A549 (cell line): ENCODE results near the gene LYST.

Experiments used
- BHLHE40 ChIP-seq: IDR thresholded peaks from 2 replicates; pipeline ENCODE4 v1.6.1; 2012; ENCODE audit warnings: low read depth, low read length, inconsistent platforms
- CEBPB ChIP-seq, 2 experiments: fragments of >200 bp in 1 of 2; sonication (Bioruptor Twin) in 1 of 2; formaldehyde crosslinking in 1 of 2; IDR thresholded peaks; 2 replicates each; pipeline ENCODE4 v1.6.1; 2012 to 2016
- CHD2 ChIP-seq: fragments of 150-350 bp; IDR thresholded peaks from 2 replicates; pipeline ENCODE4 v1.6.1; 2014; ENCODE audit warnings: low read length; ENCODE audit not compliant: partially characterized antibody
- EP300 ChIP-seq, 2 experiments: fragments of >200 bp; sonication (Bioruptor Twin); formaldehyde crosslinking; IDR thresholded peaks; 2 replicates in 1 of 2; 3 replicates in 1 of 2; pipeline ENCODE4 v1.6.1; 2016 to 2017
- HDAC2 ChIP-seq: fragments of 200-600 bp; sonication (generic); IDR thresholded peaks from 2 replicates; pipeline ENCODE4 v1.6.1; 2016
- MAFK ChIP-seq: fragments of 450-650 bp; IDR thresholded peaks from 2 replicates; pipeline ENCODE4 v1.6.1; 2014; ENCODE audit not compliant: partially characterized antibody
- MAZ ChIP-seq: fragments of 150-350 bp; IDR thresholded peaks from 2 replicates; pipeline ENCODE4 v1.6.1; 2014; ENCODE audit warnings: antibody characterized with exemption, low read depth, low read length, borderline replicate concordance
- NR3C1 ChIP-seq: fragments of >200 bp; sonication (Bioruptor Twin); formaldehyde crosslinking; IDR thresholded peaks from 3 replicates; pipeline ENCODE4 v1.6.1; 2017
- POLR2A ChIP-seq: IDR thresholded peaks from 2 replicates; pipeline ENCODE4 v1.6.1; 2012; ENCODE audit warnings: mild to moderate bottlenecking, low read length
- POLR2AphosphoS2 ChIP-seq: conservative IDR thresholded peaks from 2 replicates; pipeline ENCODE4 v1.6.1; 2012; ENCODE audit warnings: low read length, improper control_type of control experiment, inconsistent platforms
- RAD21 ChIP-seq, 2 experiments: fragments of >200 bp in 1 of 2; sonication (Bioruptor Twin) in 1 of 2; formaldehyde crosslinking in 1 of 2; IDR thresholded peaks in 1 of 2; conservative IDR thresholded peaks in 1 of 2; 2 replicates in 1 of 2; 3 replicates in 1 of 2; pipeline ENCODE4 v1.6.1; 2012 to 2018; ENCODE audit warnings: inconsistent platforms in 1 of 2
- RCOR1 ChIP-seq: fragments of 150-350 bp; IDR thresholded peaks from 2 replicates; pipeline ENCODE4 v1.6.1; 2014; ENCODE audit warnings: antibody characterized with exemption, low read length, low read depth
- TF ChIP-seq, protein P1 (sequence below): IDR thresholded peaks from 2 replicates; pipeline ENCODE4 v1.6.1; 2012
- TF ChIP-seq, protein P2 (sequence below): fragments of >200 bp; sonication (Bioruptor Twin); formaldehyde crosslinking; IDR thresholded peaks from 3 replicates; pipeline ENCODE4 v1.5.1; 2016

DNA sequence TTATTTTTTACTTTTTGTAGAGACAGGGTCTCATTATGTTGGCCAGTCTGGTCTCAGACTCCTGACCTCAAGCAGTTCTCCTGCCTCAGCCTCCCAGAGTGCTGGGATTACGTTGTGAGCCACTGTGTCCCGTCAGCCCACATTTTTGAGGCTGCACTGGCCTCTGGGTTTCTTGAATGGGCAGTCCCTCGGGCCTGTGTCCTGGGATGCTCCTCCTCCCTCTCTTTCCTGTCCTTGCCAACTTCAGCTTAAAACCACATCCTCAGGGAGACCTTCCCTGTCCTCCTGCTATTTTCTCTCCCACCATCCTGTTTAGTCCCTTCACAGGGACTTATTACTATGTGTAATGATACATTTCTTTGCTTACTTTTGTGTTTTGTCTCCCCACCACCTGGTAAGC, 31.4 kb upstream of the LYST start:
- TF ChIP-seq, protein P1, sequence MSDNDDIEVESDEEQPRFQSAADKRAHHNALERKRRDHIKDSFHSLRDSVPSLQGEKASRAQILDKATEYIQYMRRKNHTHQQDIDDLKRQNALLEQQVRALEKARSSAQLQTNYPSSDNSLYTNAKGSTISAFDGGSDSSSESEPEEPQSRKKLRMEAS = no peak
- TF ChIP-seq CEBPB (IDR thresholded peaks at IDR 0.05) (no peak), HDAC2 (no peak), NR3C1 (no peak), MAZ (no peak), RCOR1 (no peak), POLR2AphosphoS2 (no peak), BHLHE40 (no peak), POLR2A (no peak), CHD2 (no peak), RAD21 (conservative IDR thresholded peaks at IDR 0.05 in 1 of 2, IDR thresholded peaks at IDR 0.05 in 1 of 2) (no peak), EP300 (IDR thresholded peaks at IDR 0.05) (no peak), MAFK (no peak)
- TF ChIP-seq, protein P2, sequence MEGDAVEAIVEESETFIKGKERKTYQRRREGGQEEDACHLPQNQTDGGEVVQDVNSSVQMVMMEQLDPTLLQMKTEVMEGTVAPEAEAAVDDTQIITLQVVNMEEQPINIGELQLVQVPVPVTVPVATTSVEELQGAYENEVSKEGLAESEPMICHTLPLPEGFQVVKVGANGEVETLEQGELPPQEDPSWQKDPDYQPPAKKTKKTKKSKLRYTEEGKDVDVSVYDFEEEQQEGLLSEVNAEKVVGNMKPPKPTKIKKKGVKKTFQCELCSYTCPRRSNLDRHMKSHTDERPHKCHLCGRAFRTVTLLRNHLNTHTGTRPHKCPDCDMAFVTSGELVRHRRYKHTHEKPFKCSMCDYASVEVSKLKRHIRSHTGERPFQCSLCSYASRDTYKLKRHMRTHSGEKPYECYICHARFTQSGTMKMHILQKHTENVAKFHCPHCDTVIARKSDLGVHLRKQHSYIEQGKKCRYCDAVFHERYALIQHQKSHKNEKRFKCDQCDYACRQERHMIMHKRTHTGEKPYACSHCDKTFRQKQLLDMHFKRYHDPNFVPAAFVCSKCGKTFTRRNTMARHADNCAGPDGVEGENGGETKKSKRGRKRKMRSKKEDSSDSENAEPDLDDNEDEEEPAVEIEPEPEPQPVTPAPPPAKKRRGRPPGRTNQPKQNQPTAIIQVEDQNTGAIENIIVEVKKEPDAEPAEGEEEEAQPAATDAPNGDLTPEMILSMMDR = no peak
